Hepatocyte (in vitro differentiated cells): ENCODE measurements around the gene GTF2F1.

Source experiments
- CTCF ChIP-seq: fragments of 200-600 bp; sonication (generic); IDR thresholded peaks from 2 replicates; pipeline ENCODE4 v1.5.1; 2016; ENCODE audit warnings: antibody characterized with exemption, mild to moderate bottlenecking; ENCODE audit not compliant: poor library complexity
- EZH2 ChIP-seq: fragments of 200-600 bp; sonication (generic); IDR thresholded peaks from 2 replicates; pipeline ENCODE4 v1.6.1; 2016; ENCODE audit warnings: antibody characterized with exemption, mild to moderate bottlenecking, borderline replicate concordance

GRCh38 chr19:6393983-6394412, 1.0 kb upstream of the GTF2F1 start:
- no peak for TF ChIP-seq EZH2
- no peak for TF ChIP-seq CTCF
